HG02973 (cell line): Measurements from ENCODE around the gene GPATCH4.
A peak's percentile ranks its signal among the peaks of the same experiment; 100 is the strongest.
"Not testable (repeated sequence)": the region's sequence is repeated elsewhere in the genome, so short reads cannot be mapped to it uniquely, and the experiment has no call there.

Source experiments
- ATAC-seq: cut with Tn5 transposase; IDR thresholded peaks from one replicate; pipeline ENCODE4 v1.9.1; 2021; ENCODE audit warnings: moderate library complexity; ENCODE audit not compliant: unreplicated experiment

The GPATCH4 gene

DNA sequence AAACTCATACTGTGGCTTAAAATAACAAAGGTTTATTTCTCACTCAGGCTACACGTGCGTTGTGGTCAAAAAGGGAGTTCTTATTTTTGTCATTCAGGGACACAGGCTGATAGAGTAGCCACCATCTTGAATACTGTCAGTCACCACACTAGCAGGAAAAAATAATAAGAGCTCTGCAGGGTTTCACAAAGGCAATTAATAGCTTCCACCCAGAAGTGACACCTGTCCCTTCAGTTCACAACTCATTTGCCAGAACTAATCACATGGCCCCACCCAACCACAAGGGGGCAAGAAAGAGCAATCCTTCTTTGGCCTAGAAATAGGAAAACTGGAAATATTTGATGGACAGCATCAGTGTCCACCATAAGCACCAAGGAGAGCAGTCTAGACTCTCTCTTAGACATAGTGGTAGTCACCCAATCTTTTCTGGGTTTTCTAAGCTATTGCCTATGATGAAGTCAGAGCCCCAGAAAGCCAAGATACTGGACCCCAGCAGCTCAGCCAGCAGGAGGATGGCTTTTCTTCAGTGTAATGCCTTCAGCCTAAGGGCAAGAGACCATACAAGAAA, 26.1 kb upstream of the GPATCH4 start:
- ATAC-seq = no peak

DNA sequence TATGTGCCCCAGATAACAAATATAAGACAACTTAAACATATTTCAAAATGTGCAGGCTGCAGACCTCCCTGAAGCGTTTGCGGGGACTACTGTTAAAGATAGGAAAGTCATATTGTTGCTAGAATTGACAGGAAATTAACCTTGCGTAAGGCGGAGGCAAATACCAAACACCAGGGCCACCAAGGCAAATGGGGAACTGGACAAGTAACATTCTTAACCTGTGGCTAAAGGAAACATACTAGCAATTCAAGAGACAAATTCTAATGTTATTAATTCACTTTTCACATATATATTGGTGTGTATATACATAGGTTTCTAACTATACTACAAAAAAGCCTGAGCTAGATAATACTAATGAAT, 24.8 kb upstream of the GPATCH4 start:
- no peak for ATAC-seq

DNA sequence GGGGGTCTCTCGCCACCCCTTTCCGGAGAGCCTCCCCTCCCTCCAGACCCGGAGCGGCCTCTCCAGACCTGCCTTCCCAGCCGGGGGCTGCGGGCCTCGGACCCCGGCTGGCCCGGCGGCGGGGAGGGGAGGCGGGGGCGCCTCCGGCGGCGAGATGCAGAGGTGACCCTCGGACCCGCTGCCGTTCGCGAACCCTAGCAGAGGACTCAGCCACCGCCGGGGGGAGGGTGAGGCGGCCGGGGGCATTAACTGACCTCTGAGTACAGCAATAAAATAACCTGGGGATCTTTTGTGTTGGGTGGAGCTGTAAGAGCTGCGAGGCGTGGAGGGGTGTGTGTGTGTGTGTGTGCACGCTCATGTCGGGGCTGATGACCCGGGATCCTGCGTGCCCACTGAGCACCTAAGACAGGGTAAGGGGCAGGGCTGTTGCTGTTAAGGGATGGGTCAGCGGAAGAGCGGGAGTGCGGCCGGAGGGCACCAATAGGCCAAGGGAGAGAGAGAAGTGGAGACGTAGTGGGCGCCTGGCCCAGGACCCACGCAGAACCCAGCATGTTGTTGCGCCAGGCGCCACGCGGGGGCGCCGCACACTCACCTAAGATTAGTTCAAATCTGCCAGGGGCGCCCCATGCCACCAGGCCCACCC, 24.3 kb upstream of the GPATCH4 start:
- no peak for ATAC-seq

DNA sequence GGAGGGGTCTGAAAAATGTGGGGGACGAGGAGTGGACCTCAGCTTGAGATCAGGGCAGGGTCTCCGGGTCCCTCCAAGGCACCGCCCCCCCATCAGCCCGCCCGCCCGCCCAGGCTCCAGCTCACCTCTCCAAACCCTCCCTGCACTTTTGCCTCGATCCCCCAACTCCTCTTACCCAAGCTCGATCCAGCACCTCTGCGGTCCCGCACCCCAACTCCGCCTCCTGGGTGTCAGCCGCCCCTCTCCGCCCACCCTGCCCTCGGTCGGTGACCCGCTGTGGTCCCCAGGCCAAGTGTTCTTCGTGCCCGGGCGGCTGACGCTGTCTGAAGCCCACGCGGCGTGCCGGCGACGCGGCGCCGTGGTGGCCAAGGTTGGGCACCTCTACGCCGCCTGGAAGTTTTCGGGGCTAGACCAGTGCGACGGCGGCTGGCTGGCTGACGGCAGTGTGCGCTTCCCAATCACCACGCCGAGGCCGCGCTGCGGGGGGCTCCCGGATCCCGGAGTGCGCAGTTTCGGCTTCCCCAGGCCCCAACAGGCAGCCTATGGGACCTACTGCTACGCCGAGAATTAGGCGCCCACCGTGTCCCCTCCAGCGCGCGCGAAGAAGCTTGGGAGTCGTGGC, 23.6 kb upstream of the GPATCH4 start:
- no peak for ATAC-seq

DNA sequence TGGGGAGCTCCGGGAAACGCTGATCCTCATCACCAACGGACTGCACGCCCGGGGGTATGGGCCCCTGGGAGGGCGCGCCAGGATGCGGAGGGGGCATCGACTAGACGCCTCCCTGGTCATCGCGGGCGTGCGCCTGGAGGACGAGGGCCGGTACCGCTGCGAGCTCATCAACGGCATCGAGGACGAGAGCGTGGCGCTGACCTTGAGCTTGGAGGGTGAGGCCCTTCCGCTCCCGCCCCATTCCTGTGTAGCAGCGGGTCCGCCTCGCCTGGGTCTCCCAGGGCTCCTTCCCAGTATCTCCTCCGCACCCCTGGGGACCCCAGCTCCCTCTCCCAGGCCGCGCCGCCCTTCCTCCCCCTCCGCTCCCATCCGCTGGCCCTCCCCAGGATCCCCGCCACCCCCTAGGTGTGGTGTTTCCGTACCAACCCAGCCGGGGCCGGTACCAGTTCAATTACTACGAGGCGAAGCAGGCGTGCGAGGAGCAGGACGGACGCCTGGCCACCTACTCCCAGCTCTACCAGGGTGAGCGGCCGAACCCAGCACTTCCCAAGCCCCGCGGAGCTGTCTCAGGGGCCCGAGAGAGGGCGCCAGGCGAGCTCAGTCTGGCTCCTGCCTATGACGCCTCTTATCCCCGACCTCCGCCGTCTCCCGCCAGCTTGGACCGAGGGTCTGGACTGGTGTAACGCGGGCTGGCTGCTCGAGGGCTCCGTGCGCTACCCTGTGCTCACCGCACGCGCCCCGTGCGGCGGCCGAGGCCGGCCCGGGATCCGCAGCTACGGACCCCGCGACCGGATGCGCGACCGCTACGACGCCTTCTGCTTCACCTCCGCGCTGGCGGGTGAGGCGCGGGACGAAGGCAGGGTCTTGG, 22.9 kb upstream of the GPATCH4 start:
- ATAC-seq = no peak

DNA sequence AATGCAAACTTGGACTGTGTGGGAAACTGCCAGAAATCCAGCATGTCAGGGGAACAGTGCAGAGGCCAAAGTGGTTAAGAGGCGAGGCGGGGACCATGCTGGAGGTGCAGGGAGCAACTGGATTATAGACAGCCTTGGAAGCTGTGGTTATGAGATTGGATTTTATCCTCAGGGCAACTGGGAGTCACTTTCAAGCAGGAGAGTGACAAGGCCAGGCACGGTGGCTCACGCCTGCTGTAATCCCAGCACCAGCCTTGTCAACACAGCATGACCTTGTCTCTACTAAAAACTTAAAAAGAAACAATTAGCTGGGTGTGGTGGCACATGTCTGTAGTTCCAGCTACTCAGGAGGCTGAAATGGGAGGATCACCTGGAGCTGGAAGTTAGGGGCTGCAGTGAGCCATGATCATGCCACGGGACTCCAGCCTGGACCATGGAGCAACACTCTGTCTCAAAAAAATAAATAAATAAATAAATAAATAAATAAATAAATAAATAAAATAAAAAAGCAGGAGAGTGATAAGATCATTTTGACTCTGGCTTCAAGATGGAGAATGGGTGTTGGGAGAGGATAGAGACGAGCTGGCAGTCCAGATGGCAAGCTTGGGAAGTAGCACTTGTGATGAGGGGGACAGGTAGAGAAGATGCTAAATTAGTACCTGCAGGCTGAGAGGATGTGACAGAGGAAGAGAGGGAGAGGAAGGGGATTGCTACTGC, 21.5 kb upstream of the GPATCH4 start:
- no peak for ATAC-seq

DNA sequence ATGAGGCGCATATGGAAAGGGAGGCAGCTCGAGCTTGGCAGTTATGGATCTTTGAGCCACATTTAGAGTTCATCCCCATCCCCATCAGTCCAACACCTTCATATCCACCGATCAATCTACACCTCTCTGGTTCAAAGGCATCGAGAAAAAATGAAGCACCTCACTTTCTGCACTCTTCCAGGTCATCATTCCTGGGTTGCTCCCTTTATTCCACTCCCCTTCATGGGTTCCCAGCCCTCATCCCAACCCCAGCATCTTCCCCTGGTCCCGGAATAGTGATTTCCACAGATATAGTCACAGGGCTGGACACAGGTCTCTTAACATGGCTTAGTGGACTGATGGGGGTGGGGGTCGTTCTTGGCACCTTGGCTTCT, 18.3 kb upstream of the GPATCH4 start:
- no peak for ATAC-seq

DNA sequence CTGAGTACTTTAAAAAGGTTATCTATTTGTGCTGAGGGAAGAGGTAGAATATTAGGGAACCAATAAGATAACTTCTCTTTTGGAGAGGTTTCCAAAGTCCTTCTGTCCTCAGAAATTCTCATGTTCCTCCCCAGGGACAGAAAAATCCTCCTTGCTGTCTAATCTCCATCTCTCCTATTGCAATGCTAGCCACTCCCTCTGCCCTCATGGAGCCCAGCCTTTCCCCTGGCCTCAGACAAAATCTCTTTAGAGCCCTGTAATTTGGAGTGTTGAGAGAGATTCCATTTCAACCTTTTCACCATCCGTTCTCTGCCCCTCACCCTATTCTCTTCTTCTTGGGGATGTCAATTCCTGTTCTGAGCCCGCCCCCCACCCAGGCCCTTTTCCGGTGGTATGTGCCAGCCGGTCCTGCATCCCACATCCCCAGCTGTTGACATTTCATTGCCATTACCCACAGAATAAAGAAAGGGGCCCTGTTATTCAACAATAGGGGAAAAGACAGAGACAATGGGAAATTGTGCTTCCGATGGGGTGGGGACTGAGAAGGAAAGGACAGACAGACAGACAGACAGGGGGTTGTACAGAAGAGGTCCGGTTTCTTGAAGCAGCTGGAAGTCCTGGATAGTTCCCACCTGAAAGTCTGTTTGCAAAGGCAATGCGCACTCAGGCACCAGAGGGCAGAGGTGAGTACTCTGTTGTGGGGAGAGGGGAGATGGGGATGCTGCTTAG, 17.7 kb upstream of the GPATCH4 start, which contains the start of gene HAPLN2:
Gene HAPLN2 (plus strand): TSS at position 563 of the 729 bp plus-strand sequence. CDS start 4,076 bp downstream, outside the sequence.
- ATAC-seq = no peak

DNA sequence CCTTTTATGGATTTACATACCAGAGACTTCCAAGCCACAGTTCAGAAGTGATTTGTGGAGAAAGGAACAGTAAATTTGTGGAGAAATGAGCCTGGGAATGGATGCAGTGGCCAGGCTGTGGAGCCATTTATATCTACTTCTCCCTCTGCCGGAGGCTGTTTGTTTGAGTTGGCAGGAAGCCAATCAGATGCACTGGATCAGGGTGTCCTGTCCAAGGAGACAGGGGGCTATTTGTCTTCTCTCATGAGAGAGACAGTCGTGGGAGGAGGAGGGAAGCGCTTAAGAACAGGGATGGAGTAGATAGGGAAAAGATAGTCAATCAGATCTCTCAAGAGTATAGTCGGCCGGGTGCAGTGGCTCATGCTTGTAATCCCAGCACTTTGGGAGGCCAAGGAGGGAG, 15.2 kb upstream of the GPATCH4 start:
- no peak for ATAC-seq

DNA sequence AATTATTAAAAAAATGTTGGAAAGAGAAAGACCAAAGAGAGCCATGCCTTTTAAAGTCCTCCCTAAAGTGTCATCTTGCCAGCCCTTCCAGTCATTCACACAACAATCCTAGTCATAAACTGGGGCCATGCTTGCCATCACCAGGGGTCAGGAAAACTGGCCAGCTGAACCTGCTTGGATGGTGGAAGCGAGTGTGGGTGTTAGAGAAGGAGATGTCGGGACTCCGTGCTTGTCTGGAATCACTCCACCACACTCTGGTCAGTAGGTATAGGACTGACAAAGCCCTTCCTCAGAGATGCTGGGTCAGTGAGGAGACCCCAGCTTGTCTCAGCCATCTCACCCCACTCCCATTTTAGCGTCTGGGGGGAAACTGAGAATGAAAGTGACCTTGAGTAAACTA, 14.7 kb upstream of the GPATCH4 start:
- ATAC-seq = no peak

GRCh38 chr1:156612666-156613065, 11.4 kb upstream of the GPATCH4 start:
- ATAC-seq = no peak

DNA sequence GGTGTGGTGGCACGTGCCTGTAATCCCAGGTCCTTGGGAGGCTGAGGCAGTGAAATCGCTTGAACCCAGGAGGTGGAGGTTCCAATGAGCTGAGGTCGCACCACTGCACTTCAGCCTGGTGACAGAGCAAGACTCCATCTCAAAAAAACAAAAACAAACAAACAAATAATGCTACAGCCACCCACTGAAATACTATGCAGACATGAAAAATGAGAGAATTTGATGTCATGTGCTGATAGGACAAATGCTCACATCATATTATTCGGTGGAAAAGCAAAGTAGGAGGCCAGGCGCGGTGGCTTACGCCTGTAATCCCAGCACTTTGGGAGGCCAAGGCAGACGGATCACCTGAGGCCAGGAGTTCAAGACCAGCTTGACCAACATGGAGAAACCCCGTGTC, 8.8 kb upstream of the GPATCH4 start:
- not testable (repeated sequence) for ATAC-seq

DNA sequence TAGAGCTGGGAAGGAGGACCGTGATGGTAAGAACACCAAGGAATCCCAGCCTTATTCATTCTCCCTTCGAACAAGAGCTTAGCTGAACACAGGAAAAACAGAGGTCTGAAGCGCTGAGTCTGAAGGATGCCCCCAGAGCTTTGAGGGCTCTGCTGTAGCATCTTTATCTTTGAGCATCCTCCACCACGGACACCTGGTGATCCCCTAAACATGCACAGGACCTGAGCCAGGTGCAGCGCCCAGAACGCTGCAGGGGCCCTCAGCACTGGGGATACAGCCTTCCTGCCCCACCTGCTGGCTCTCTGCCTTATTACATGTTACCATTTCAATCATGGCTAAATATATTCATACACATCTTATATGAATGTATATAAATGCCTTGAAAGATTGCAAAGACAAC, 7.7 kb upstream of the GPATCH4 start:
- no peak for ATAC-seq

GRCh38 chr1:156608036-156608674, 6.9 kb upstream of the GPATCH4 start:
- ATAC-seq = peak; percentile 76

GRCh38 chr1:156607344-156607743, 6.1 kb upstream of the GPATCH4 start:
- not testable (repeated sequence) for ATAC-seq

- ATAC-seq = no peak
Observed at GRCh38 chr1:156602557-156602993, 1.3 kb upstream of the GPATCH4 start.

GRCh38 chr1:156601892-156602291, 613 bp upstream of the GPATCH4 start:
- no peak for ATAC-seq

DNA sequence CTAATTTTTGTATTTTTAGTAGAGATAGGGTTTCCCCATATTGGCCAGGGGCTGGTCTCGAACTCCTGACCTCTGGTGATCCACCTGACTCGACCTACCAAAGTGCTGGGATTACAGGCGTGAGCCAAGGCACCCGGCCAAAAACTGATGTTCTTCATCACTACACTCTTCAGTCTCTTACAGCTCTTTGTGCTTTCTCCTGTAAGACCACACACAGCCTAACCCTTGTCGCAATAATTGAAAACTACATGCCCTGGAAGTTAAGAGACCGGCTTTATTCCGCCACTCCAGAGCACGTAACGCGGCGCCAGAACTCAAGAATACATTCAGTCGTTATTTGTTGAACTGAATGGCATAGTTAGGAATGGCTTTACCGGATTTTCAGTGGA, 552 bp downstream of the GPATCH4 start:
- ATAC-seq = no peak

GRCh38 chr1:156599811-156600210, 1.5 kb downstream of the GPATCH4 start:
- peak; percentile 49 for ATAC-seq
